Measurements from ENCODE around the gene PLXNA2.

PLXNA2 gene

GRCh38 chr1:207995576-207995975 lies 248.6 kb downstream of the PLXNA2 start:
- ATAC-seq (no peak), DNase-seq (ENCODE audit: low spot score in 2 of 2) (no peak)
- Mint-ChIP-seq H3K36me3 (no peaks in the 10 kb centered on the region), H3K9me3 (no peaks in the 10 kb centered on the region), H3K4me3 (no peak overlapping the region), H3K4me1 (no peaks in the 10 kb centered on the region), H3K27ac (no peak overlapping the region)

GRCh38 chr1:207993477-207994445 lies 250.4 kb downstream of the PLXNA2 start:
- H3K36me3 Mint-ChIP-seq: no peaks in the 10 kb centered on the region
- no peak for DNase-seq (ENCODE audit: low spot score in 2 of 2)
- H3K4me3 Mint-ChIP-seq: no peak overlapping the region
- H3K27ac Mint-ChIP-seq: no peak overlapping the region
- H3K9me3 Mint-ChIP-seq: no peaks in the 10 kb centered on the region
- no peaks in the 10 kb centered on the region for H3K4me1 Mint-ChIP-seq
- ATAC-seq: no peak

GRCh38 chr1:207992677-207993236 lies 251.4 kb downstream of the PLXNA2 start:
- no peaks in the 10 kb centered on the region for H3K9me3 Mint-ChIP-seq
- H3K27ac Mint-ChIP-seq: no peak overlapping the region
- no peaks in the 10 kb centered on the region for H3K36me3 Mint-ChIP-seq
- ATAC-seq: no peak
- DNase-seq (ENCODE audit: low spot score in 2 of 2): no peak
- no peaks in the 10 kb centered on the region for H3K4me1 Mint-ChIP-seq
- no peak overlapping the region for H3K4me3 Mint-ChIP-seq

- H3K9me3 Mint-ChIP-seq: no peaks in the 10 kb centered on the region
- H3K27ac Mint-ChIP-seq: no peak overlapping the region
- H3K4me3 Mint-ChIP-seq: no peak overlapping the region
- H3K4me1 Mint-ChIP-seq: no peaks in the 10 kb centered on the region
- no peak for ATAC-seq
- no peak for DNase-seq (ENCODE audit: low spot score in 2 of 2)
- H3K36me3 Mint-ChIP-seq: no peaks in the 10 kb centered on the region
Measured at GRCh38 chr1:207991583-207992026, 252.6 kb downstream of the PLXNA2 start.

GRCh38 chr1:207990876-207991582 lies 253.2 kb downstream of the PLXNA2 start:
- Mint-ChIP-seq H3K27ac (no peak overlapping the region), H3K4me1 (no peaks in the 10 kb centered on the region), H3K4me3 (no peak overlapping the region), H3K9me3 (no peaks in the 10 kb centered on the region), H3K36me3 (no peaks in the 10 kb centered on the region)
- ATAC-seq (no peak), DNase-seq (ENCODE audit: low spot score in 2 of 2) (no peak)

- no peaks in the 10 kb centered on the region for H3K36me3 Mint-ChIP-seq
- no peaks in the 10 kb centered on the region for H3K9me3 Mint-ChIP-seq
- H3K4me3 Mint-ChIP-seq: no peak overlapping the region
- H3K27ac Mint-ChIP-seq: no peak overlapping the region
- no peaks in the 10 kb centered on the region for H3K4me1 Mint-ChIP-seq
- ATAC-seq (no peak), DNase-seq (ENCODE audit: low spot score in 2 of 2) (no peak)
Measured at GRCh38 chr1:207990455-207990854, 253.7 kb downstream of the PLXNA2 start.

GRCh38 chr1:207988326-207989165 lies 255.6 kb downstream of the PLXNA2 start:
- DNase-seq (ENCODE audit: low spot score in 2 of 2) (no peak), ATAC-seq (no peak)
- H3K36me3 Mint-ChIP-seq: no peaks in the 10 kb centered on the region
- no peaks in the 10 kb centered on the region for H3K9me3 Mint-ChIP-seq
- H3K4me3 Mint-ChIP-seq: no peak overlapping the region
- no peaks in the 10 kb centered on the region for H3K4me1 Mint-ChIP-seq
- H3K27ac Mint-ChIP-seq: no peak overlapping the region

GRCh38 chr1:207987164-207987563 lies 257.0 kb downstream of the PLXNA2 start:
- Mint-ChIP-seq H3K36me3 (no peaks in the 10 kb centered on the region), H3K9me3 (no peaks in the 10 kb centered on the region), H3K4me3 (no peak overlapping the region), H3K4me1 (no peaks in the 10 kb centered on the region), H3K27ac (no peak overlapping the region)
- ATAC-seq (no peak), DNase-seq (ENCODE audit: low spot score in 2 of 2) (no peak)

- Mint-ChIP-seq H3K27ac (no peak overlapping the region), H3K4me1 (no peaks in the 10 kb centered on the region), H3K36me3 (no peaks in the 10 kb centered on the region), H3K9me3 (no peaks in the 10 kb centered on the region), H3K4me3 (no peak overlapping the region)
- DNase-seq (ENCODE audit: low spot score in 2 of 2) (no peak), ATAC-seq (no peak)
Measured at GRCh38 chr1:207985996-207986395, 258.2 kb downstream of the PLXNA2 start.

GRCh38 chr1:207984831-207985572 lies 259.2 kb downstream of the PLXNA2 start:
- Mint-ChIP-seq H3K9me3 (no peaks in the 10 kb centered on the region), H3K4me1 (no peaks in the 10 kb centered on the region), H3K4me3 (no peak overlapping the region), H3K36me3 (no peaks in the 10 kb centered on the region), H3K27ac (no peak overlapping the region)
- no peak for DNase-seq (ENCODE audit: low spot score in 2 of 2)
- ATAC-seq: no peak

- no peaks in the 10 kb centered on the region for H3K4me1 Mint-ChIP-seq
- H3K4me3 Mint-ChIP-seq: no peak overlapping the region
- DNase-seq (ENCODE audit: low spot score in 2 of 2): no peak
- ATAC-seq: no peak
- H3K9me3 Mint-ChIP-seq: no peaks in the 10 kb centered on the region
- no peak overlapping the region for H3K27ac Mint-ChIP-seq
- H3K36me3 Mint-ChIP-seq: no peaks in the 10 kb centered on the region
Measured at GRCh38 chr1:207983044-207983635, 261.0 kb downstream of the PLXNA2 start.

GRCh38 chr1:207981976-207982375 lies 262.2 kb downstream of the PLXNA2 start:
- Mint-ChIP-seq H3K9me3 (no peaks in the 10 kb centered on the region), H3K36me3 (no peaks in the 10 kb centered on the region), H3K4me3 (no peak overlapping the region), H3K4me1 (no peaks in the 10 kb centered on the region), H3K27ac (no peak overlapping the region)
- ATAC-seq (peak; percentile 53), DNase-seq (ENCODE audit: low spot score in 2 of 2) (no peak)

- H3K9me3 Mint-ChIP-seq: no peaks in the 10 kb centered on the region
- ATAC-seq (no peak), DNase-seq (ENCODE audit: low spot score in 2 of 2) (no peak)
- H3K4me3 Mint-ChIP-seq: no peak overlapping the region
- H3K36me3 Mint-ChIP-seq: no peaks in the 10 kb centered on the region
- H3K4me1 Mint-ChIP-seq: no peaks in the 10 kb centered on the region
- H3K27ac Mint-ChIP-seq: no peak overlapping the region
Measured at GRCh38 chr1:207978441-207978840, 265.7 kb downstream of the PLXNA2 start.

- Mint-ChIP-seq H3K4me1 (no peaks in the 10 kb centered on the region), H3K27ac (no peak overlapping the region), H3K36me3 (no peaks in the 10 kb centered on the region), H3K9me3 (no peaks in the 10 kb centered on the region), H3K4me3 (no peak overlapping the region)
- no peak for ATAC-seq
- DNase-seq (ENCODE audit: low spot score in 2 of 2): no peak
Measured at GRCh38 chr1:207977876-207978275, 266.3 kb downstream of the PLXNA2 start.

Data from stimulated activated effector memory CD8-positive, alpha-beta T cell treated with anti-CD3 and anti-CD28 coated beads, Interleukin-12 subunit alpha, Interleukin-12 subunit beta, amount 100 ng/mL, for 72 hours (primary cell).